ENCODE data around the gene DNAH6.
"Not testable (repeated sequence)": the region's sequence is repeated elsewhere in the genome, so short reads cannot be mapped to it uniquely, and the experiment has no call there.

Gene DNAH6

DNA sequence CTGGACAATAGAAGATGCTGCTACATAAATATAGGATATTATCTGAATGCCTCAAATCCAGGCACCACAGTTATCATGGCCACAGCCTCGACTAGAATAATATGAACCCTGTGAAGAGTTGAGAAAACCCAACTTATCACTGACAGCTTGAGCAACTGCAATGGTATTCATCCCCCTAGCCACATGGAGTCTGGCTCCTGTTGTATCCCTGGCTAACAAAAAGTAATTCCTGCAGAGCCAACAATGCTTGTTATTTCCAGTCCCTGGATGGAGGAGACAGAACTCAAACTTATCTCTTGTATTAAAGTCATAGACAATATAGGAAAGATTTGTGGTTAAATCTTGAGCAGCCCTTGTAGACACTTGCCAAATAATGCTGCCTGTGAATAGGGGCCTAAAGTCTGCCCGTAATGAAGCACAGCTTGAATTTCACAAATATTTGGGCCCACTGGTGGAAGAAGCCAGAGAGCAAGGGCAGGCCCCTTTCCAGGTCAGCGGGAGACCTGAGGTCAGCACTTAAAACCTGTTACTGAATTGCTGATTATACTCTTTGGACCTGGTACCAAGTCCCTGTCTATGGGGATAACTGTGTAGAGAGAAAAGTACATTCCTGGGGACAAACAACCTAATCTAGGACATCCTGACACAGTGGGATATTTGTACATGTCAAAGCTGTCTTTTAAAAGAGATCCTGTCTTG, 28.9 kb upstream of the DNAH6 start:
- Histone ChIP-seq H3K27me3 (ENCODE audit: insufficient read depth, low read length) (no peaks in the 10 kb centered on the region), H3K36me3 (ENCODE audit: insufficient read depth, low read length) (no peaks in the 10 kb centered on the region), H3K9me3 (ENCODE audit: low read length) (no peaks in the 10 kb centered on the region), H2AFZ (ENCODE audit: low read depth, low read length) (no peak overlapping the region), H3K4me3 (ENCODE audit: low read length) (no peak overlapping the region), H3K4me1 (ENCODE audit: insufficient read depth, low read length) (no peaks in the 10 kb centered on the region)

DNA sequence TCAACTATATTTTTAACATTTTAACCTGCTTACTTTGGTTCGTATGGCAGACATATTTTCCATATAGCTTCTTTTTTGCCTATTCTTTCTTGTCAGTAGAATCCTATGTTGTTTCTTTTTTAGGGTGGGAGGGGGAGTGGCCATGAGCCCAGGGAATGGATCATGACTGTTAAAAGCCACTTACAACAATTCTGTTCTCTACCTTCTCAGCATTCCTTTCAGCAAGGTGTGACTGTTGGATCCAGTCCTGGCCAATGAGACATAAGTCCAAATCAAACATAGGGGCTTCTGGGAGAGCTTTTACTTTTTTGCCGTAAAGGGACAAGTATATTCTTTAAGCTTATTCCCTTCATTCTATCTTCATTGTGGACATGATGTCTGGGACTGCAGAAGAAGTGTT, 25.0 kb upstream of the DNAH6 start:
- Histone ChIP-seq H2AFZ (ENCODE audit: low read depth, low read length) (no peak overlapping the region), H3K27me3 (ENCODE audit: insufficient read depth, low read length) (no peaks in the 10 kb centered on the region), H3K36me3 (ENCODE audit: insufficient read depth, low read length) (no peaks in the 10 kb centered on the region), H3K4me3 (ENCODE audit: low read length) (no peak overlapping the region), H3K4me1 (ENCODE audit: insufficient read depth, low read length) (peaks cover 2% of the 10 kb centered on the region), H3K9me3 (ENCODE audit: low read length) (no peaks in the 10 kb centered on the region)

GRCh38 chr2:84491741-84492140, 24.6 kb upstream of the DNAH6 start:
- no peaks in the 10 kb centered on the region for H3K36me3 ChIP-seq (ENCODE audit: insufficient read depth, low read length)
- H3K9me3 ChIP-seq (ENCODE audit: low read length), result no peaks in the 10 kb centered on the region
- no peak overlapping the region for H2AFZ ChIP-seq (ENCODE audit: low read depth, low read length)
- H3K4me3 ChIP-seq (ENCODE audit: low read length), result no peak overlapping the region
- peaks cover 2% of the 10 kb centered on the region for H3K4me1 ChIP-seq (ENCODE audit: insufficient read depth, low read length)
- H3K27me3 ChIP-seq (ENCODE audit: insufficient read depth, low read length), result no peaks in the 10 kb centered on the region

- Histone ChIP-seq H3K27me3 (ENCODE audit: insufficient read depth, low read length) (no peaks in the 10 kb centered on the region), H3K4me3 (ENCODE audit: low read length) (no peak overlapping the region), H3K36me3 (ENCODE audit: insufficient read depth, low read length) (no peaks in the 10 kb centered on the region), H2AFZ (ENCODE audit: low read depth, low read length) (no peak overlapping the region), H3K9me3 (ENCODE audit: low read length) (no peaks in the 10 kb centered on the region), H3K4me1 (ENCODE audit: insufficient read depth, low read length) (peaks cover 2% of the 10 kb centered on the region)
Observed at GRCh38 chr2:84492571-84492970, 23.7 kb upstream of the DNAH6 start.

- Histone ChIP-seq H3K9me3 (ENCODE audit: low read length) (no peaks in the 10 kb centered on the region), H2AFZ (ENCODE audit: low read depth, low read length) (no peak overlapping the region), H3K4me3 (ENCODE audit: low read length) (no peak overlapping the region), H3K27me3 (ENCODE audit: insufficient read depth, low read length) (no peaks in the 10 kb centered on the region), H3K4me1 (ENCODE audit: insufficient read depth, low read length) (peaks cover 2% of the 10 kb centered on the region), H3K36me3 (ENCODE audit: insufficient read depth, low read length) (no peaks in the 10 kb centered on the region)
Observed at GRCh38 chr2:84493514-84493913, 22.8 kb upstream of the DNAH6 start.

DNA sequence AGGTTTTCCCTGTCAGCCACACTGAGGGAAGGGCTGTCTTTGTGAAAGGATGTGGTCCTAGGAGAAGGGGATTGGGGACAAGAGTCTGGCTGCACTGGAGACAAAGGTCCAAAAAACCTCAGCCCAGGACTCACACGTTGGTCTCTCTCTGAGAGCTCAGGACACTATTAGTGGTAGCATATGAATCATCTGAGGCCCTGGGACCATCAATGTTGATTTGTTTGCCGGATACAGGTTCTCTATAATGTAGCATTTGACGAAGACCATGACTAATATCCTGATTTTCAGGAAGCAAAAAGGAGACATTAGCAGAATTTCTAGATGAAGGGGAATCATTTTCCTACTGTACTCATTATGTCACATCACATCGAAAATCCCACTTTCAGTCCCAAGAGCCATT, 22.2 kb upstream of the DNAH6 start:
- H3K36me3 ChIP-seq (ENCODE audit: insufficient read depth, low read length), result no peaks in the 10 kb centered on the region
- no peaks in the 10 kb centered on the region for H3K9me3 ChIP-seq (ENCODE audit: low read length)
- peaks cover 2% of the 10 kb centered on the region for H3K4me1 ChIP-seq (ENCODE audit: insufficient read depth, low read length)
- no peaks in the 10 kb centered on the region for H3K27me3 ChIP-seq (ENCODE audit: insufficient read depth, low read length)
- H2AFZ ChIP-seq (ENCODE audit: low read depth, low read length), result no peak overlapping the region
- H3K4me3 ChIP-seq (ENCODE audit: low read length), result no peak overlapping the region

- H3K4me3 ChIP-seq (ENCODE audit: low read length), result no peak overlapping the region
- H3K9me3 ChIP-seq (ENCODE audit: low read length), result no peaks in the 10 kb centered on the region
- no peak overlapping the region for H2AFZ ChIP-seq (ENCODE audit: low read depth, low read length)
- H3K36me3 ChIP-seq (ENCODE audit: insufficient read depth, low read length), result no peaks in the 10 kb centered on the region
- H3K27me3 ChIP-seq (ENCODE audit: insufficient read depth, low read length), result no peaks in the 10 kb centered on the region
- peaks cover 2% of the 10 kb centered on the region for H3K4me1 ChIP-seq (ENCODE audit: insufficient read depth, low read length)
Observed at GRCh38 chr2:84495539-84496146, 20.7 kb upstream of the DNAH6 start.

GRCh38 chr2:84496386-84496785, 19.9 kb upstream of the DNAH6 start:
- no peak overlapping the region for H3K4me3 ChIP-seq (ENCODE audit: low read length)
- H3K9me3 ChIP-seq (ENCODE audit: low read length), result no peaks in the 10 kb centered on the region
- H3K36me3 ChIP-seq (ENCODE audit: insufficient read depth, low read length), result no peaks in the 10 kb centered on the region
- H3K27me3 ChIP-seq (ENCODE audit: insufficient read depth, low read length), result no peaks in the 10 kb centered on the region
- no peak overlapping the region for H2AFZ ChIP-seq (ENCODE audit: low read depth, low read length)
- H3K4me1 ChIP-seq (ENCODE audit: insufficient read depth, low read length), result peaks cover 2% of the 10 kb centered on the region

GRCh38 chr2:84497285-84497684, 19.0 kb upstream of the DNAH6 start:
- H3K4me3 ChIP-seq (ENCODE audit: low read length), result no peak overlapping the region
- peaks cover 2% of the 10 kb centered on the region for H3K4me1 ChIP-seq (ENCODE audit: insufficient read depth, low read length)
- no peak overlapping the region for H2AFZ ChIP-seq (ENCODE audit: low read depth, low read length)
- no peaks in the 10 kb centered on the region for H3K9me3 ChIP-seq (ENCODE audit: low read length)
- H3K27me3 ChIP-seq (ENCODE audit: insufficient read depth, low read length), result no peaks in the 10 kb centered on the region
- H3K36me3 ChIP-seq (ENCODE audit: insufficient read depth, low read length), result no peaks in the 10 kb centered on the region

DNA sequence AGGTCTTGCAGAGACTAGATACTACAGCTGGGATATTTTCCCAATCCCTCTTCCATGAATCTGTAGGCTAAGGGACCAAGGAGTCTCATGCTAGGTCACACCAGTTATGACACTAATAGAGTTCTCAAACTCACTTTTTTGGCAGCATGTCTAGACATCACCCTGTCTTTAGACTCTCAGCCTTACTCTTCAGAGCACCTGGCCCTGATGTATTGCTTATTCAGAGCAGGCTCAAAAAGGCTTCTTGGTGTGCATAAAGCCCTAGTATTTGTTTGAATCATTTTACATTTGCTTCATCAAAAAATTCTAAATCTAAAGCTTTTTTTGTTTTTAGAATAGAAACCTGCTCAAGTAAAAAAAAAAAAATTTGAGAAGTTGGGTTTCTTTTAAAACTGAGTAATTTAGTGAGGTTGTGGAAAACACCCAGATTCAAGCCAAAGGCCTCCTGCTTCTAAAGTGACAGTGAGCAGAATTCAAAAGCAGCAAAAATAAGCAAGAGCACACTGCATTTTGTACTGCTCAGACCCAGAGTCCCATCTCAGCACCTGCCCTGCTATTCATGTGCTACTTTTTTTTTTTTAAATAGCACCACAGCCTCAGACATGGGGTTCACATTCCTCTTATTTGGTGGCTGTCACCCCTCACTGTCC, 18.0 kb upstream of the DNAH6 start:
- H3K27me3 ChIP-seq (ENCODE audit: insufficient read depth, low read length), result no peaks in the 10 kb centered on the region
- no peaks in the 10 kb centered on the region for H3K9me3 ChIP-seq (ENCODE audit: low read length)
- H3K4me3 ChIP-seq (ENCODE audit: low read length), result no peak overlapping the region
- peaks cover 2% of the 10 kb centered on the region for H3K4me1 ChIP-seq (ENCODE audit: insufficient read depth, low read length)
- no peak overlapping the region for H2AFZ ChIP-seq (ENCODE audit: low read depth, low read length)
- H3K36me3 ChIP-seq (ENCODE audit: insufficient read depth, low read length), result no peaks in the 10 kb centered on the region

DNA sequence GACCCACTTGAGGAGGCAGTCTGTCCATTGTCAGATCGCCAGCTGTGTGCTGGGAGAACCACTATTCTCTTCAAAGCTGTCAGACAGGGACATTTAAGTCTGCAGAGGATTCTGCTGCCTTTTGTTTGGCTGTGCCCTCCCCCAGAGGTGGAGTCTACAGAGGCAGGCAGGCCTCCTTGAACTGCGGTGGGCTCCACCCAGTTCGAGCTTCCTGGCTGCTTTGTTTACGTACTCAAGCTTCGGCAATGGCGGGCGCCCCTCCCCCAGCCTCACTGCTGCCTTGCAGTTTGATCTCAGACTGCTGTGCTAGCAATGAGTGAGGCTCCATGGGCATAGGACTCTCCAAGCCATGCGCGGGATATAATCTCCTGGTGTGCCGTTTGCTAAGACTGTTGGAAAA, 5.3 kb upstream of the DNAH6 start:
- H3K27me3 ChIP-seq (ENCODE audit: insufficient read depth, low read length); H3K4me1 ChIP-seq (ENCODE audit: insufficient read depth, low read length); H2AFZ ChIP-seq (ENCODE audit: low read depth, low read length); H3K4me3 ChIP-seq (ENCODE audit: low read length); H3K36me3 ChIP-seq (ENCODE audit: insufficient read depth, low read length); H3K9me3 ChIP-seq (ENCODE audit: low read length): not testable (repeated sequence)

- H3K4me3 ChIP-seq (ENCODE audit: low read length), result peak overlapping the region; percentile 24
- no peaks in the 10 kb centered on the region for H3K27me3 ChIP-seq (ENCODE audit: insufficient read depth, low read length)
- H3K4me1 ChIP-seq (ENCODE audit: insufficient read depth, low read length), result no peaks in the 10 kb centered on the region
- H3K36me3 ChIP-seq (ENCODE audit: insufficient read depth, low read length), result no peaks in the 10 kb centered on the region
- no peaks in the 10 kb centered on the region for H3K9me3 ChIP-seq (ENCODE audit: low read length)
- H2AFZ ChIP-seq (ENCODE audit: low read depth, low read length), result peak overlapping the region; percentile 17
Observed at GRCh38 chr2:84515788-84516187, 510 bp upstream of the DNAH6 start.

DNA sequence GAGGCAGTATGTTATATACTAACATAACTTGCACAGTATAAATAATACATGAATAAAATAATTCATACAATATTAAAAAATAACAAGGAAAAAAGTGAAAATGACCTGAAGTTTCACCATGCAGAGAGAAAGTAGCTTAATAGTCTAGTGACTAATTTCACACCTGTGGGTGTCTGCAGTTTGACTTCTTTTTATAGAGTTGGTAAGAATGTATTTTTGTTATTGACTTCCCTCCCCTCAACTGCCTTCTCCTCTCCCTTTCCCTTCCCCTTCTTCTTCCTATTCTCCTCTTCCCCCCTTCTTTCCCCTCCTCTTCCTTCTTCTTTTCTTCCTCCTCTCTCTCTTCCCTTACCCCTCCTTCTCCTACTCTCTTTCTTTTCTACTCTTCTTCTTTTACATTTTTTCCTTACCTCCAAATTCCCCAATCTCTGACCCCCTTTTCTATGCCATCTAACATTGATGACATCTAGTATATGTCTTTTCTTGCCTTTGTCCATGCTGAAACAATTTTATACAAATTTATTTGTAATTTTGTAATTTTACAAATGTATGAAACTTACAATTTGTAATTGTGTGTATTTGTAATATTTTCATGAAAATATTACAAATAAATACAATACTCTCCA, 3.1 kb downstream of the DNAH6 start:
- H3K9me3 ChIP-seq (ENCODE audit: low read length), result no peaks in the 10 kb centered on the region
- no peaks in the 10 kb centered on the region for H3K4me1 ChIP-seq (ENCODE audit: insufficient read depth, low read length)
- H2AFZ ChIP-seq (ENCODE audit: low read depth, low read length), result no peak overlapping the region
- H3K4me3 ChIP-seq (ENCODE audit: low read length), result no peak overlapping the region
- no peaks in the 10 kb centered on the region for H3K27me3 ChIP-seq (ENCODE audit: insufficient read depth, low read length)
- no peaks in the 10 kb centered on the region for H3K36me3 ChIP-seq (ENCODE audit: insufficient read depth, low read length)
